Stimulated activated CD4-positive, alpha-beta T cell treated with anti-CD3 and anti-CD28 coated beads, TNF-alpha, amount 100 ng/mL, for 24 hours (primary cell): ENCODE data around the gene DEAF1.

ENCODE experiments used
- DNase-seq, 3 experiments: peaks; one replicate each; pipeline ENCODE4 v3.0.0-alpha.2; 2020; ENCODE audit warnings: low read depth in 3 of 3

The DEAF1 gene

DNA sequence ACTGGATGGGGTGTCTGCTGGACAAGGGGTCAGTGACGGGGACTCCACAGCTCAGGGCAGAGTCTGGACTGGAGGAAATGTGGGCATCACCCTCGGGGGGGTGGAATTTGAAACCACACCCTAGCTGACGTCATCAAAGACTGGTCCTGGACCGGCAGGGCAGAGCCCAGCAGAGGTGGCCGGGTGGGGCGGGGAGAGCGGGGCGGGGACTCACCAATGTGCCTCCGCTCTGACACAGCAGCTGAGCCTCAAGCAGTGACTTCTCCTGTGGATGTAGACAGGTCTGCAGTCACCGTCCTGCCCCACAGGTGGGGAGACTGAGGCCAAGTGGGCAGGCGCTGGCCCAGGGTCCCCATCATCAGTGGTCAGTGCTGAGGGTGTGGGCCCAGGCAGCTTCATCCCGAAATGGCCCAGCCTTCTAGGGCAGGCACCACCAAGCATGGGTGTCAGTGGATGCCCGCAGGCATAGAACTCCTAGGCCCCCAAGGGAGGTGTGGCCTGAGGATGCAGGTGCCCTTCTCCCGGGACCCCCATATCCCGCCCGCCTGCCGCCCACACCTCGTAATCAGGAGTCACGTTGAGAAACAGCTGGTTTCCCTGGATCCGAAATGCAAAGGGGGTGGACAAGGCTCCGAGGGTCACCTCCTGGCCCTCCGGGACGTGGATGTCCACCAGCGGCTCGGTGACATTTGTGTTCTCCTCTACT is 70.9 kb downstream of the DEAF1 start:
- no peak for DNase-seq

DNA sequence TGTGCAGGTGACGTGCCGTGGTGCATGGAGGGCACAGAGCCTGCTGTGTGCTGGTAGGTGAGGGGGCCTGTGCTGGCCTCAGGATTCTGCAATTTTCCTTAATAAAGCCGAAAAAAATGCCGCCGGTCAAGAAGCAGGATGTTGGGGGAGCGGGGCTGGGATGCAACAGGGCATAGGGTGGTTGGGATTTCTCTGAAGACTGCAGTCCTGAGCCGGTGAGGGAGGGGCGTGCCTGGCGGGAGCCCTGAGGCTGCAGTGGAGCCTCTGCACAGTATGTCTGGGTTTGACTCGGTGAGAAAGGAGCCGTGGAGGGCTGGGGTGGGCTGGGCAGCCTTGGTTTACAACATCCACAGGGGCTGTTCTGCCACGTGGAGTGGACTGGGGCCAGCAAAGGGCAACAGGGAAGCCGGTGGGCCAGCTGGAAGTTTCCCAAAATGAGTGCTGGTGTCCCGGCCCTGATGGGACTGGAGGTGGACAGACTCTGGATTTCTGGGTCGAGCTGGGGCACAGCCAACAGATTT is 71.6 kb downstream of the DEAF1 start:
- no peak for DNase-seq

DNA sequence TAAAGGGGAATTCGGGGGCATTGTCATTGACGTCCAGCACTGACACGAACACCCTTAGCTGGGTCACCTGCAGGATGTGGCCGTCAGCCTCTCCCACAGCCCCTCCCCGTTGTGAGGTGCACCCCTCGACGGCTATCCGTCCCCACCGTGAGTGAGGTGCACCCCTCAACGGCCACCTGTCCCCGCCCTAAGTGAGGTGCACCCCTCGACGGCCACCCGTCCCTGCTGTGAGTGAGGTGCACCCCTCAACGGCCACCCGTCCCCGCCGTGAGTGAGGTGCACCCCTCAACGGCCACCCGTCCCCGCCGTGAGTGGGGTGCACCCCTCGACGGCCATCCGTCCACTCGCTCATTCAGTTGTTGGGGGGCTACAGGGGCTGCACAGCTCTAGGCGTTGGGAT is 73.2 kb downstream of the DEAF1 start:
- no peak for DNase-seq

DNA sequence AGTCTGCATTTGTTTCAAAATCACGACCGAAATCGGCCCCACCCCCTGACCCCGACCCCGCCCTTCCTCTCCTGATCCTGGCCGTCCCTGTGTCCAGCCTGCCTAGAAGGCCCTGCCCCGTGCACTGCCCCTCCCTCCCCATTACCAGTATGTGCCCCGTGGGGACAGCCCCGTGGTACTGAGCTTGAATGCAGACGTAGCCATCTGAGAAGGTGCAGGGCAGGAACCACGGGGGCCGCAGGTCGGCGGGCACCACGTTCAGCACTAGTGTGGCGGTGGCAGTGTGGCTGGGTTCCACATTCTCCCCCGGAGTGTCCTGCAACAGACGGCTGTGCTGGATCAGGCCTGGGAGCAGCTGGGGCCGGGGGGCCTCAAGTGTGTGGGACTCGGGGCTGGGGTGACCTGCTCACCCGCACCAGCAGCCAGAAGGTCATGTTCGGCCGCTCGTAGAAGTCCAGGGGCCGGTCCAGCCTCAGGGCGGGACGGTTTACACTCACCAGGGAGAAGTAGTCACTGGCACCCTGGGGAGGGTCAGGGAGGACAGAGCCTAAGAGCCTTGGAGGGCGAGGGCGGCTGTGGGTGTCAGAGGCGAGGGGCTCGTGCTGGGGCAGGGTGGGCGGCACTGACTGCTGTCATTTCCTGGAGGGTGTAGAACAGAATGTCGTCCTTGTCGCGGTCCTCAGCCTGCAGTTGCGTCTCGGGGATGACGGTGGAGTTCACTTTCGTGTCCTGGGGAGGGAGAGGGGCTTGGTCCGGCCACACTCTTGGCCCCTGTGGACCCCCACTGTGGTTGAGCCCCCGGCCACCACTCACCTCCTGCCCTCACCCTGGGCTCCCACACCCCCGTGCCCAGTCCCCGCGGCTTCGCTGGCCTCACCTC is 73.8 kb downstream of the DEAF1 start:
- DNase-seq = no peak

DNA sequence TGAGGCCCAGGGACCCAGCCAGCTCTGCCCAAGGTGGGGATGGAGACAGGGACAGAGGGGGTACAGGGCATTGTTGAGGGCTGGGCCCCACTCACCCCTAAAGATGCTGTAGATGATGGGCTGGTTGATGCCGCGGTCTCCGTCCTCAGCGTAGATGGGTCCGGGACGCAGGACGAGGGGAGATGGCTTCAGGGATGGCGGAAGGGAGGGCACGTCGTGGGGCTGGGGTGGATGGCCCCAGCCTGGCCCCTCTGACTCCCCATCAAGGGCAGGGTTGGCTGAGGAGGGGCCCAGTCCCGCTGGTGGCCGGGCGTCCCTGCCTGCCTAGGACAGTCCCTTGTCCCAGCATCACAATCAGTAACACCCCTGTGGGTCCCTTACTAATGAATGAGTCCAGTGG is 74.8 kb downstream of the DEAF1 start:
- DNase-seq = no peak

DNA sequence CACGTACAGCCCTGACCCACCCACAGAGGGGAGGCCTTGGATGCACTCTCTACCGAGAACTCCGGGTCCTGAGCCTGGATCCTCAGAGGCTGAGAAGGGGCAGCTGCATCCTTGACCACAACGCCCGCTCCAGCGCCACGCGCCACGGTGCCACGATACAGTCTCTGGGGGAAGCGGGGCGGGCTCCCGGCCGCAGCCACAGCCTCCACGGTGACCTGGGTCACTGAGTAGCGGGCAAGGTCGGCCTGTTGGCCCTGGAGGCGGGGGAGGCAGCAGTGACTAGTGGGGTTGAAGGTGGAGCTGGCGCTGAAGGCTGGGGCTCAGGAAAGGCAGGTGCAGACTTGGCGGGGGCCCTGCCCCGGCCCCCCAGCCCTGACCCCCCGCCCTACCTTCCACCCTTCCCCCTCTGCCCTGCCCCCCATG is 75.4 kb downstream of the DEAF1 start:
- no peak for DNase-seq

DNA sequence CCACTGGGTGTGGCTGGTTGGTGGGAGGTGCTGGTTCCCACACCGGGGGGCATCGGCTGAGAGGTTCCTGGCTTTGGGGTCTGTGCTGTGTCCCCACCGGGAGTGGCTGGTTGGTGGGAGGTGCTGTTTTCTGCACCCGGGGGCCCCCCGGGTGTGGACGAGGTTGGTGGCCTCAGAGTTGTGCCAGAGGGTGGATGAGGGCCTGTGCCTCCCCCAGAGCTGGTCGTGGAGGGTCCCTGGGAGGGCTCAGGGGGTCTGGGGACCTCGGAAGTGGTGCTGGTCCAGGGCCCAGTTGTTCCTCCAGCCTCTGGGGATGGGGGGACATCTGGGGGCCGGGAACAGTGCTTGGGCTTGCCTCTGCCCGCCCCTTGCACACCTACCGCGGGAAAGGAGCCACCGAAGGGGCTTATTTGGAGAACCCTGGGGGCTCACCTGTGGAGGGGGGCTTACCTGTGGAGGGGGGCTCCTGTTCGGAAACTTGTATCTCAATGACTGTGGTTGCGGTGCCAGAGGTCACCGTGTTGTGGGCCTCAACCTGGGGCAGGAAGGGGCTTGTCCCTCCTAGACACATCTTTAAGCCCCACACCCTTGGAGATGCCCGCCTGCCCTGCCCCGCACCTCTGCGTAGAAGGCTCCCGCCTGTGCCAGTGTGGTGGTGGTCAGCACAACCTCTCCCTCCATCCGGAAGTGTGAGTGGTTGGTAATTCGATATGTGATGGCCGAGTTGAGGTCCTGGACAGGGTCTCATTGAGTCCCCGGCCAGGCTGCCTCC is 76.0 kb downstream of the DEAF1 start:
- DNase-seq = no peak

DNA sequence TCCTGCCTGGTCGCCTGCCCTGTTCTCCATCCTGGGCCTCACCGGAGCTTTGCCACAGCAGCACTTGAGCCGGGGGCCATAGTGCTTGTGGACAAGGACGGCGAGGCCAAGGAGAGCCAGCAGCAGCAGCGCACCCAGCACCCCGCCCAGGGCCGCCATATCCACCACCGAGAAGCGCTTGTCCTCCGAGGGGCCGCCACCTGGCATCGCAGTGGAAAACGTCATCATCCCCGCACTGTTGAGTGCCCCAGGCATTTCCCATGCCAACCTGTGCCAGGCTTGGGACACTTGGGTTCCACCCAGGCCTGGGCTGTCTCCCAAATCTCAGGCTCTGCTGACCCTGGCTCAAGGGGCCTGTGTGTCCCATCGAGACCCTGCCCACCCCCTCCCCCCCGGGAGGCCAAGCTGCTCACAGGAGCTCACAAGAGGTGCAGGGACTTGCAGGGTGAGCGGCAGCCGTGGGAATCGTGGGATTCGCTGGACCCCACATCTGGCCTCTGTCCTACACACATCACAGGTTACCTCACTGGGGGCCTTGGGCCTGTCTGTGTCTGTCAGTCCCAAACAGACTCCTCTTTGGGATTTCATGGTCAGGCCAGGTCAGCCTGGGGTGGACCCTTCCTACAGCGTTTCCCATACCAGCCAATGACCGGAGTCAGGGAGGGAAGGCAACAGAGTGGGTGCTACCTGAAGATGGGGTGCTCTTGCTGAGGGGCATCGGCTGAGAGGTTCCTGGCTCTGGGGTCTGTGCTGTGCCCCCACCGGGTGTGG is 76.9 kb downstream of the DEAF1 start:
- DNase-seq = no peak

DNA sequence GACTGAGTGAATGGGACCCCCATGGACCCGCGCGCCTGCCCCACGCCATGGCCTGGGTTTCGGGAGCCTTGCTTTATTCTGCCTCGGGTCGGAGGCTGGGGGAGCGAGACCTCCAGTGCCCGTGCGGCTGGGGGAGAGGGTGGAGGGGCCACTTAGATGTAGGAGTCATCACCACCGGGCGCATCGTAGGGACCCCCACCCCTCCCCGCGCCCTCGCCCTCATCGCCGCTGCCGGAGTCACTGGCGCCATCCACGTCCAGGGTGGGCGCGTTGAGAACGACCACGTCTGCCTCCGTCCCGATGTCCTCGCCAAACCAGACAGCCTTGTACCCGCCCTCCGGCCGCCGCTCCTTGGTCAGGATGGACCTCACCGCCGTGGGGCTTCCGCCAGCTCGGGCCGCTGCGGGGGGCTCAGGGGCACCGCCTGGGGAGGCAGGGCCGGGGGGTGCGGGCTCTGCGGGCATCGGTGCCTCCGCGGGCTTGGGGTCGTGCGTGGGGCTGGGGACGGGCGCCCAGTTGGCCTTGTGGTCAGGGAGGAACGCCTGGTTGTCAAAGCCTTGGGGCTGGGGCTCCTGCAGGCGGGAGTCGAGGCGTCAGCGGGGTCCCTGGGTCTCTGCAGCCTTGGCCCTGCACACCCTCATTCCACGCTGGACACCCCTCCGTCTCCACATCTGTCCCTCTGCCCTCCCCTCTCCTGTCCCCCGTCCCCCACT is 77.7 kb downstream of the DEAF1 start:
- DNase-seq = no peak

DNA sequence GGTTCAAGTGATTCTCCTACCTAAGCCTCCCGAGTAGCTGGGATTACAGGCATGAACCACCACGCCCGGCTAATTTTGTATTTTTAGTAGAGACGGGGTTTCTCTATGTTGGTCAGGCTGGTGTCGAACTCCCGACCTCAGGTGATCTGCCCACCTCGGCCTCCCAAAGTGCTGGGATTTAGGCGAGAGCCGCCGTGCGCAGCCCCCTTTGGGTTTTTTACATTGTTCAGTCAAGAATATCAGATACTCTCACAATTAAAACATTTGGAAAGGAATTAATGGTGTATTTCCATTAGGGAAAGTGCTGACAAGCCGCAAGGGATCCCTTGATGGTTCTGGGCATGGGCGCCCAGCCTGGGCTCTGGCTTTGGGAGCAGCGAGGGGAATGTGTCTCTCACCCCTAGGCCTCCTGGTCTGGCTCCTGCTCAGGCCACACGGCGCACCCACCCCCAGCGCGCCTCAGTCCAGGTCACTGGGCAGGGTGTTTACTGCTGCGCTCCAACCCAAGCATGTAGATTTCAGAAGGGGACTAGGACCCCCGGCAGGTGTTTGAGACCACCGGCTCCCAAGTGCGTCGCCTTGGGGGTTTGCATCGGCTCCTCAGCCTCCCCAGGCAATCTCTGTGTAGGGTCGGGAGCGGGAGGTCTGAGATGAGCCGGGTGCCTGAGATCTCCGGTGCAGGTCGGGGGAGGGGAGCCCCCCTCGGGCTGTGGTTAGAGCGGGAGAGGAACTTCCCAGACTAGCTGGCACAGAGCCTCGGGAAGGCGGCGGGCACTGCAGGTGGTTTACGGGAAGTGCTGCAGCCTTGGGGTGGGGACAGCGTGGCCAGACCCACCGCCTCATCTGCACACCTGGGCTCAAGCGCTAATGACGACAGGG is 78.5 kb downstream of the DEAF1 start:
- no peak for DNase-seq

DNA sequence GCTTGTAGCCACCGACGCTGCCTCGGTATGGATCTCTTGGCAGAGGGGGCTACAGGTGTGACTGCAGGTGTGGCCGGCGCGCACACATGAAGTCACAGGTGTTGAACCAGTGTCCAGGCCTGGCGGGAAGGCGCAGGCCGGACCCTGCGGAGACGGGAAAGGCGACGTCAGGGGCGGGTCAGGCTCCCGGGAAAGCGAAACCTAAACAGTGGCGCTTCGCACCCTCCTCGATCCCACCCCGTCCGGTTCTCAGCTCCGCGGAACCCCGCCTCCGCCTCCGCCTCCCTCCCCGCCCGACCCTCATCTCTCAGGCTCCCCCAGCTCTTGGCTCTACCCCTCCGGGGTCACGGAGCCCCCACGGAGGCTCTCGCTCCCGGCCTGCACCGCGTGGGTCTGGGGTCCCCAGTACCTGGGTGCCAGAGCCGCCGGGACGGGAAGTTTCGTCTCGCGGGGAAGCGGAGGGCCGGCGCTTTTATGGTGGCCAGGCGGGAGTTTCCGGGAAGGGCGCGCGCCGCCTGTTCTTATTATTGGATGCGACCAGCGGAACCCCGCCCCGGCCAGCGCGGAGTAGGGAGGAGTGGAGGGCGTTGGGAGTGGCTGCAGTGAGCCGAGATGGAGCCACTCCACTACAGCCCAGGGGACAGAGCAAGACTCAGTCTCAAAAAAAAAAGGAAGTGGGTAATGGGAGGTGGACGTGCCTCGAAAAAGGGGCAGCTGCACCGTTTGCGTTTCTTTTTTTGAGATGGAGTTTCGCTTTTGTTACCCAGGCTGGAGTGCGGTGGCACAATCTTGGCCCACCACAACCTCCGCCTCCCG is 79.3 kb downstream of the DEAF1 start, which contains the start of gene IRF7:
Gene IRF7, minus strand, starts transcription at position 447 of the 816 bp plus-strand sequence. CDS start 586 bp downstream, outside the sequence.
- DNase-seq = peak; percentile 58 to 85 (median 70)

DNA sequence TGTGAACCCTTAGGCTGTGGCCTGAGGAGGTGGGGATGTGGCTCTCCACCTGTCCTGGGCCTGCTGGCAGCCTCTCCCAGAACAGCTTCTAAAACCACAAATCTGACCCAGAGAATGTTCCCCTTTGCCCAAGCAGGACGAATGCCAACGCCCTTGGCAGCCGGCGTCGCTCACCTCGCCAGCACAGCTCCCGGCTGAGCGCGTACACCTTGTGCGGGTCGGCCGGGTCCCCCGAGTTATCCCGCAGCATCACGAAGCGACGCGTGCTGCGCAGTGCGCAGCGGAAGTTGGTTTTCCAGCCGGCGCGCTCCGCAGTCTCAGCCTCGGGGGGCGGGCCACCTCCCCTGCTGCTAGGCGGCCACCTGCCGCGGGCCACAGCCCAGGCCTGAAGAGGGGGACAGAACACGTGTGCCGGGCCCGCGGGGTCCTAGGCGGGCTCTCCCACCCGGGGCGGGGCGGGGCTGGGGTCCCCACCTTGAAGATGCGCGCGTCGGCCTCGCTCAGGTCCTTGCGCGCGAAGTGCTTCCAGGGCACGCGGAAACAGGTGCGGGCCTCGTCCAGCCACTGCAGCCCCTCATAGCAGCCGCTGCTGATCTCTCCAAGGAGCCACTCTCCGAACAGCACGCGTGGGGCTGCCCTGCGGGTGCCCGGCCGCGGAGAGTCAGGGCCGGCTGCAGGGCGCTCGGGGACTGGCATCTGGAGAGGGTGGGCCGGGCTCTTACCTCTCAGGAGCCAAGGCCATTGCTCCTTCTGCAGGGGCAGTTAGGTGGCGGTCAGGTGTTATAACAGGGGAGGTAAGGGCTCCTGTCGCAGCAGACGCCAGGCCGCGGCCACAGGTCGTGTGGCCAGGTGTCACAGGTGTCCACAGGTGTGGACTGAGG is 80.2 kb downstream of the DEAF1 start:
- DNase-seq = no peak

DNA sequence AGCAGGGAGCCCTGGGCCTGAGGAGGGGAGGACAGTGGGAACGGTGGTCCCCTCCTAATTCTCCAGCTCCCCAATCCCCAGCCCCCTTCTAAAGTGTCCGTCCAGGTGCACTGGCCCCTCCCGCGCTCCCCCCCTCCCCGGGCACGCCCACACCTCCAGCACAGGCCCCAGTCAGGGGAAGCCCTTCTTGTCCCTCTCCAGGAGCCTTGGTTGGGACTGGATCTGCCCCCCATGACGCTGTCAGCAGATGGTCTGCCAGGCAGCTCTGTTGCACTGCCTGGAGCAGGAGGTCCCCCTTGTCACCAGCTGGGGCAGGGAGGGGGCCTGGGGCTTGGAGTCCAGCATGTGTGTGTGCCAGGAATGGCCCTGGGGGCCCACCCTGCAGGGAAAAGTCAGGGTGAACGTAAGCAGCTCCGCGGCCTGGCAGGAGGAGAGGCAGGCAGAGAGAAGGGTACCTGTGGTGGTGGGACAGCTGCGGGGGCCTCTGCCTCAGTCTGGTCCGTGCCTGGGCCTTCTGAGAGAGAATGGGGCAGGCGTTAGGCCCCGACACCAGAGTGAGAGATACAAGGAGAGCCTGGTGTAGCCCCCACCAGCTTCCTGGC is 80.9 kb downstream of the DEAF1 start:
- DNase-seq = no peak

DNA sequence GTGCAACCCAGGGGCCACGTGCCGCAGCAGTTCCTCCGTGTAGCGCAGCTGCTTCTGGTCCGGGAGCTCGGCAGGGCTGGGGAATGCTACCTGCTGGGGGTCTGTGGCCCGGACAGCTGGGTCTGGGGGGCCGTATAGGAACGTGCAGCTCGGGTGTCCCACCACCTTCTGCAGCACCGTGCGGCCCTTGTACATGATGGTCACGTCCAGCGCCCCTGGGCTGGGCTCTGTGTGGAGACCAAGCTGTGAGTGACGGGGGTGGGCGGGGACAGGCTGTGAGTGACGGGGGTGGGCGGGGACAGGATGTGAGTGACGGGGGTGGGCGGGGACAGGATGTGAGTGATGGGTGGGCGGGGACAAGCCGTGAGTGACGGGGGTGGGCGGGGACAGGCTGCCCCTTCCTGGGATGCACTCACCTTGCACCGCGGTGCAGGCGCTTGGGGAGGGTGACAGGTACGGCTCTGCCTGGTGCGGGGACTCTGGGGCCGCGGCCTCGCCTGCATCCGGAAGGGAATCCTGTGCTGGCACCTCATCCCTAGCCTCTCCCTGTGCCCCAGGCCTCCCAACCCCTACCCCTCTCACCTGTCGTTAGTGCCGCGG is 81.6 kb downstream of the DEAF1 start:
- peak; percentile 62 to 81 (median 64) for DNase-seq

DNA sequence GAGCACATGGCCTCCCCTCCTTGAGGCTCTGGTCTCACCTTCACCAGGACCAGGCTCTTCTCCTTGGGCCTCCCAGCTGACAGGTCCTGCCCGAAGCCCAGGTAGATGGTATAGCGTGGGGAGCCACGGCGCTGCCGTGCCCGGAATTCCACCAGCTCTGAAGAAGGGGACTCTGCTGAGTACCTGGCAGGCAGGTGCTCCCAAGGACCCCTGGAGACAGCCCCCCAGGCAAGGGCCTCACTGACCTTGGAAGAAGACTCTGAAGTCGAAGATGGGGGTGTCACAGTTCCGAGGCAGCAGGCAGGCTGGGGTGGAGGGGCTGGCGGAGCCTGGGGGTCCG is 82.1 kb downstream of the DEAF1 start:
- no peak for DNase-seq

DNA sequence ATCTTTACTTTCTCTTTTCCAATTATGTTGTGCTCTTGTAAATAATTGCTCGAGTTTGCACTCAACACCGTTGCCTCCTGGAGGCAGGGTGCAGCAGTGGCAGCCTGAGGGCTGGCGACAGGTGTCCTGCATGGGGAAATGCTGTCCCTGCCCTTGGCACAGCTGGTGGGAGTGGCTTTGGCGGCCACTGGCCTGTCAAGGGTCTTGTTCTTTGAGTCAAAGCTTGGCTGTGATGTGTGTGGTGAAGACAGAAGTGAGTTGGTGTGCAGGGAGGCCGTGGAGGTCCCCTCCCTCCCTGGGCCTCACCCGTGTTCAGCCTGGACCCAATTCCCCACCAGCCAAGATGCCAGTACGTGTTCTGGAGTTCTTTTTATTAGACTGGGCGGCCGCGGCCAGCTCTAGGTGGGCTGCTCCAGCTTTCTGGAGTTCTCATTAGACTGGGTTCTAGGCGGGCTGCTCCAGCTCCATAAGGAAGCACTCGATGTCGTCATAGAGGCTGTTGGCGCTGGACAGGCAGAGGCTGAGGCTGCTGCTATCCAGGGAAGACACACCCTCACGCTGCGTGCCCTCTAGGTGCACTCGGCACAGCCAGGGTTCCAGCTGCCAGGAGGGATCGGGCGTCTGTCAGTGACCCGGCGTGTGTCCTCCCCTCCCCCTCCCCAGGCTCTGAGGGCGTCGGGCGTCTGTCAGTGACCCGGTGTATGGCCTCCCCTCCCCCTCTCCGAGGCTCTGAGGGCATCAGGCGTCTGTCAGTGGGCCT is 82.6 kb downstream of the DEAF1 start:
- DNase-seq = no peak
